LNCaP clone FGC (cell line): ENCODE measurements around the gene DBR1.

ENCODE experiments used
- DNase-seq: peaks from one replicate; pipeline ENCODE4 v3.0.0-alpha.2; 2011; ENCODE audit warnings: low read depth
- H3K4me3 ChIP-seq: 2 replicates; pipeline ENCODE4 v1.5.1; 2011; ENCODE audit warnings: mild to moderate bottlenecking, low read depth, low read length, control low read depth
- CTCF ChIP-seq: IDR thresholded peaks from 2 replicates; pipeline ENCODE4 v1.5.1; 2012; ENCODE audit warnings: mild to moderate bottlenecking; ENCODE audit not compliant: control insufficient read depth, insufficient read depth; ENCODE audit errors: extremely low read depth

Gene DBR1

GRCh38 chr3:138213398-138214085 lies 38.8 kb upstream of the DBR1 start:
- TF ChIP-seq CTCF = no peak
- no peak for DNase-seq
- no peak overlapping the region for H3K4me3 ChIP-seq

DNA sequence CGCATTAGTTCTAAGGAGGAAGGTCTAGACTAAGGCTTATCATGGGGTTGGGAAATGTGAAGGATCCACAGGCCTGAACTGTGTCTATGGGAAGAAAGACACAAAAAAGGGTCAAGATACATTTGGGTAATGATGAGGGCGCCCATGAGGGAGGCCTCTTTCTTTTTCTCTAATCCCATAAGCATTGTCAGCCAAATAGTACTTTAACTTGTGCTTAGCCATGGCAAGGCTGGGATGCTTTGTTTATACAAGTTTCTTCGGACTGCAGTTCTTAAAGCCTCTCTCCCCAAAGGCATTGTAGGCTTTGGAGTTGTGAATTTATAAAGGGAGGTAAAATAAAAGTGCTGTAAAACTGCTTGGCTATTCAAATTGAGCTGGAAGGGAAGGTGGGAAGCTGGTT lies 35.8 kb upstream of the DBR1 start:
- no peak overlapping the region for H3K4me3 ChIP-seq
- DNase-seq = no peak
- no peak for TF ChIP-seq CTCF

- no peak for TF ChIP-seq CTCF
- no peak for DNase-seq
- no peak overlapping the region for H3K4me3 ChIP-seq
Observed at GRCh38 chr3:138206196-138206595, 31.5 kb upstream of the DBR1 start.

- no peak for DNase-seq
- no peak overlapping the region for H3K4me3 ChIP-seq
- TF ChIP-seq CTCF = no peak
Observed at GRCh38 chr3:138205527-138205926, 30.8 kb upstream of the DBR1 start.

GRCh38 chr3:138203938-138204337 lies 29.2 kb upstream of the DBR1 start:
- no peak for TF ChIP-seq CTCF
- H3K4me3 ChIP-seq = no peak overlapping the region
- no peak for DNase-seq

DNA sequence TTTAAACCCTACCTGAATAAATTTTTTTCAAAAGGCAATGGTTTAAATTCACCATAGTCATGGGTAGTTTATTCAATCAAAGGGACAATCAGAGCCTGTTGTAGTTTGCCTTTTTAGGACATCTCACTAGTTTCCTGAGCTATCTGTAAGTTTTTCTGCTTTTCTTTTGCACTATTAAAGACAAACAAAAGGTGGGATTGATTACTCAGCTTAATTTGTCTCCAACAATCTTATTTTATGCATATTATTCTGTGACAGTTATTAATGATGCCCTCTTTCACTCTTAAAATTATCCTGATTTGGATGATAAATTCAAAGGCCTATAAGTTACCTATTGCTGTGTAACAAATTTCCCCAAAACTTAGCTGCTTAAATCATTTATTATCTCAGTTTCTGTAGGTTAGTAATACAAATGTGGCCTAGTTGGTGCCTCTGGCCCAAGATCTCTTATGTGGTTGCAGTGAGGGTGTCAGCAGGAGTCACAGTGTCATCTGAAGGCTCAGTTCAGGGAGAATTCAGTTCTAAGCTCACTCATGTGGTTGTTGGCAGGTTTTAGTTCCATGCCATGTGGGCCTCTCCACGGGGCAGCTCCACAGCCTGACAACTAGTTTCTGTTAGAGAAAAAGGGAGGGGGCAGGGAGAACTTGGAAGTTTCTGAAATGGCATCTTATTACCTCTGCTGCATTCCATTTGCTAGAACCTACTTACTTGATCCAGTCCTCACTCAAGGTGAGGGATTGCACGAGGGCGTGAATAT lies 28.4 kb upstream of the DBR1 start:
- H3K4me3 ChIP-seq = no peak overlapping the region
- TF ChIP-seq CTCF = no peak
- DNase-seq = no peak

- H3K4me3 ChIP-seq = no peak overlapping the region
- DNase-seq = no peak
- no peak for TF ChIP-seq CTCF
Observed at GRCh38 chr3:138200424-138200823, 25.7 kb upstream of the DBR1 start.
